Liver (tissue), 9 donors: ENCODE measurements around the gene SLC19A2. TPM values are rescaled to one million over a fixed set of nuclear protein-coding genes. Genes with fewer than 3 reads are reported as not detected.

Experiments
- DNase-seq: peaks from one replicate; pipeline ENCODE4 v3.0.0-alpha.2; 2017; ENCODE audit warnings: low spot score
- H3K27ac ChIP-seq, 2 donors: one replicate each; pipeline ENCODE4 v1.7.0; 2013; ENCODE audit warnings: inconsistent platforms in 2 of 2, low read length in 2 of 2, control low read depth in 1 of 2, low read depth in 1 of 2, mild to moderate bottlenecking in 1 of 2
- H3K27me3 ChIP-seq, 4 donors: one replicate each; pipeline versions ENCODE4 v1.6.1 to v1.7.0; 2013; ENCODE audit warnings: low read length in 3 of 4, inconsistent platforms in 1 of 4, mild to moderate bottlenecking in 1 of 4, moderate library complexity in 1 of 4; ENCODE audit not compliant: control insufficient read depth in 4 of 4, insufficient read depth in 4 of 4
- H3K36me3 ChIP-seq, 4 donors: one replicate each; pipeline versions ENCODE4 v1.6.1 to v1.7.0; 2013; ENCODE audit warnings: low read length in 3 of 4, mild to moderate bottlenecking in 3 of 4, low read depth in 1 of 4, moderate library complexity in 1 of 4; ENCODE audit not compliant: control insufficient read depth in 4 of 4, insufficient read depth in 3 of 4
- H3K4me1 ChIP-seq, 4 donors: one replicate each; pipeline versions ENCODE4 v1.6.1 to v1.7.0; 2013; ENCODE audit warnings: low read length in 3 of 4, mild to moderate bottlenecking in 3 of 4, moderate library complexity in 1 of 4; ENCODE audit not compliant: control insufficient read depth in 4 of 4, insufficient read depth in 4 of 4
- H3K4me3 ChIP-seq, 3 donors: one replicate each; pipeline versions ENCODE4 v1.6.1 to v1.7.0; 2013; ENCODE audit warnings: low read length in 3 of 3, control low read depth in 1 of 3, low read depth in 1 of 3, mild to moderate bottlenecking in 1 of 3
- H3K9ac ChIP-seq, 2 donors: one replicate each; pipeline ENCODE4 v1.7.0; 2013; ENCODE audit warnings: low read length in 2 of 2, mild to moderate bottlenecking in 2 of 2, moderate library complexity in 2 of 2, control low read depth in 1 of 2, low read depth in 1 of 2
- H3K9me3 ChIP-seq, 4 donors: one replicate each; pipeline versions ENCODE4 v1.6.1 to v1.7.0; 2013; ENCODE audit warnings: low read length in 3 of 4; ENCODE audit not compliant: control insufficient read depth in 4 of 4
- ATF3 ChIP-seq: IDR thresholded peaks from 2 replicates; pipeline ENCODE4 v1.6.1; 2016; ENCODE audit warnings: antibody characterized with exemption
- CTCF ChIP-seq: fragments of 150-350 bp; IDR thresholded peaks from 2 replicates; pipeline ENCODE4 v1.5.1; 2017; ENCODE audit warnings: improper control_type of control experiment, low read depth, low read length; ENCODE audit not compliant: missing input control
- JUND ChIP-seq, 2 donors: IDR thresholded peaks; 2 replicates each; pipeline ENCODE4 v1.6.1; 2016; ENCODE audit warnings: antibody characterized with exemption in 2 of 2
- MAX ChIP-seq: IDR thresholded peaks from 2 replicates; pipeline ENCODE4 v1.6.1; 2016; ENCODE audit warnings: antibody characterized with exemption
- NR2F2 ChIP-seq: IDR thresholded peaks from 2 replicates; pipeline ENCODE4 v1.6.1; 2016; ENCODE audit warnings: antibody characterized with exemption
- RAD21 ChIP-seq, 2 donors: IDR thresholded peaks; 2 replicates each; pipeline ENCODE4 v1.6.1; 2016; ENCODE audit warnings: antibody characterized with exemption in 2 of 2, mild to moderate bottlenecking in 2 of 2
- REST ChIP-seq: IDR thresholded peaks from 2 replicates; pipeline ENCODE4 v1.6.1; 2016; ENCODE audit warnings: antibody characterized with exemption, mild to moderate bottlenecking
- RXRA ChIP-seq, 2 donors: IDR thresholded peaks; 2 replicates each; pipeline ENCODE4 v1.6.1; 2017 to 2018; ENCODE audit warnings: antibody characterized with exemption in 2 of 2, mild to moderate bottlenecking in 1 of 2
- TAF1 ChIP-seq: conservative IDR thresholded peaks from 2 replicates; pipeline ENCODE4 v1.6.1; 2016; ENCODE audit warnings: antibody characterized with exemption, mild to moderate bottlenecking
- ZBTB33 ChIP-seq: IDR thresholded peaks from 2 replicates; pipeline ENCODE4 v1.6.1; 2016; ENCODE audit warnings: antibody characterized with exemption
- WGBS: extraction: QIAGEN DNeasy Blood & Tissue Kit; methylation state at CpG from one replicate; pipeline ENCODE4 v1.1.7; 2013; 5-methylcytosine and 5-hydroxymethylcytosine counted together
- polyA plus RNA-seq, 2 donors: library from polyadenylated mRNA; stranded (reverse) in 1 of 2; unstranded in 1 of 2; fragments of 200-250 nt in 1 of 2; fragments of >200 nt in 1 of 2; fragmentation: Nextera tagmentation in 1 of 2; extraction: Ambion mirVana in 1 of 2; gene quantifications; one replicate each; pipeline versions ENCODE4 v1.2.1 to v1.2.3, GENCODE V29; 2013 to 2015
- total RNA-seq, 2 donors: library from RNA; depleted of rRNA; stranded (reverse); fragments of >200 nt; gene quantifications; one replicate each; pipeline ENCODE4 v1.2.3, GENCODE V29; 2014
- donor health status: healthy.
- donor health status: healthy.
- donor health status: healthy.
- donor health status: healthy.
- donor health status: healthy.

The SLC19A2 gene
- total and polyA plus RNA-seq, 4 donors, result 4.8 to 18.7 (median 9.8) TPM

GRCh38 chr1:169452921-169453320, 32.8 kb downstream of the SLC19A2 start:
- H3K36me3 ChIP-seq, result no peaks in the 10 kb centered on the region
- peaks cover 0 to 4% (median 0%) of the 10 kb centered on the region in 4 donors for H3K9me3 ChIP-seq
- no peaks in the 10 kb centered on the region for H3K27me3 ChIP-seq
- H3K4me3 ChIP-seq, result no peak overlapping the region
- H3K4me1 ChIP-seq, result no peaks in the 10 kb centered on the region
- DNase-seq, result no peak
- WGBS, result 96% methylated on average over 2 of the region's 2 CpGs
- TF ChIP-seq CTCF, result no peak
- TF ChIP-seq RXRA (IDR thresholded peaks at IDR 0.05), result no peak
- TF ChIP-seq NR2F2, result no peak
- no peak for TF ChIP-seq REST
- no peak for TF ChIP-seq RAD21 (IDR thresholded peaks at IDR 0.05)
- no peak overlapping the region for H3K9ac ChIP-seq
- no peak overlapping the region for H3K27ac ChIP-seq

- Histone ChIP-seq H3K4me3 (no peak overlapping the region), H3K9me3 (no peaks in the 10 kb centered on the region), H3K4me1 (no peaks in the 10 kb centered on the region), H3K36me3 (no peaks in the 10 kb centered on the region), H3K27me3 (no peaks in the 10 kb centered on the region), H3K27ac (no peak overlapping the region), H3K9ac (no peak overlapping the region)
- TF ChIP-seq MAX (no peak), JUND (IDR thresholded peaks at IDR 0.05) (no peak), ATF3 (no peak), ZBTB33 (no peak), TAF1 (no peak)
- no peak for DNase-seq
- 42% methylated on average over 1 of the region's 1 CpG for WGBS
Measured at GRCh38 chr1:169451218-169451824, 34.4 kb downstream of the SLC19A2 start.
